Measurements from ENCODE around the gene MSH5. TPM values are rescaled to one million over a fixed set of nuclear protein-coding genes. Genes with fewer than 3 reads are reported as not detected.
A peak's percentile ranks its signal among the peaks of the same experiment; 100 is the strongest.

MSH5 gene
- total RNA-seq, 4 donors from 2014 or later, result 7.8 to 13.8 (median 11.4) TPM

- WGBS, 2 donors, result 66 to 71% methylated on average over 4 of the region's 4 CpGs
- intact Hi-C loops (cut with DNase I; ENCODE audit: low total_unique reads), result no loop called here
- no peak overlapping the region for H3K4me3 ChIP-seq (ENCODE audit: low read depth, poor library complexity, severe bottlenecking)
- no peak for DNase-seq (ENCODE audit: low spot score in 2 of 2)
- no peak for TF ChIP-seq POLR2A (IDR thresholded peaks at IDR 0.05)
- no peak for TF ChIP-seq CTCF (IDR thresholded peaks at IDR 0.05)
Measured at GRCh38 chr6:31771992-31772358, 32.2 kb downstream of the MSH5 start.

GRCh38 chr6:31775184-31775583, 35.4 kb downstream of the MSH5 start:
- intact Hi-C loops (cut with DNase I; ENCODE audit: low total_unique reads), result no loop called here

GRCh38 chr6:31775633-31776484, 36.1 kb downstream of the MSH5 start:
- WGBS, 2 donors, result 80% methylated on average over 32 of the region's 32 CpGs
- DNase-seq (ENCODE audit: low spot score in 2 of 2), result no peak
- TF ChIP-seq POLR2A (IDR thresholded peaks at IDR 0.05) (no peak), CTCF (IDR thresholded peaks at IDR 0.05) (no peak)
- H3K4me3 ChIP-seq (ENCODE audit: low read depth, poor library complexity, severe bottlenecking), result no peak overlapping the region
- intact Hi-C loops (cut with DNase I; ENCODE audit: low total_unique reads), result no loop called here

More at GRCh38 chr6:31775184-31775583, 35.4 kb downstream of the MSH5 start:
- no peak for TF ChIP-seq CTCF (IDR thresholded peaks at IDR 0.05)
- no peak for TF ChIP-seq POLR2A (IDR thresholded peaks at IDR 0.05)
- WGBS, 2 donors, result 46 to 54% methylated on average over 4 of the region's 4 CpGs
- DNase-seq (ENCODE audit: low spot score in 2 of 2), result no peak
- H3K4me3 ChIP-seq (ENCODE audit: low read depth, poor library complexity, severe bottlenecking), result no peak overlapping the region

- no peak overlapping the region for H3K4me3 ChIP-seq (ENCODE audit: low read depth, poor library complexity, severe bottlenecking)
- DNase-seq (ENCODE audit: low spot score in 2 of 2), result no peak
- TF ChIP-seq POLR2A (IDR thresholded peaks at IDR 0.05) (no peak), CTCF (IDR thresholded peaks at IDR 0.05) (no peak)
- intact Hi-C loops (cut with DNase I; ENCODE audit: low total_unique reads), result no loop called here
- WGBS, 2 donors, result 32 to 38% methylated on average over 14 of the region's 14 CpGs
Measured at GRCh38 chr6:31776485-31776988, 36.7 kb downstream of the MSH5 start.

DNA sequence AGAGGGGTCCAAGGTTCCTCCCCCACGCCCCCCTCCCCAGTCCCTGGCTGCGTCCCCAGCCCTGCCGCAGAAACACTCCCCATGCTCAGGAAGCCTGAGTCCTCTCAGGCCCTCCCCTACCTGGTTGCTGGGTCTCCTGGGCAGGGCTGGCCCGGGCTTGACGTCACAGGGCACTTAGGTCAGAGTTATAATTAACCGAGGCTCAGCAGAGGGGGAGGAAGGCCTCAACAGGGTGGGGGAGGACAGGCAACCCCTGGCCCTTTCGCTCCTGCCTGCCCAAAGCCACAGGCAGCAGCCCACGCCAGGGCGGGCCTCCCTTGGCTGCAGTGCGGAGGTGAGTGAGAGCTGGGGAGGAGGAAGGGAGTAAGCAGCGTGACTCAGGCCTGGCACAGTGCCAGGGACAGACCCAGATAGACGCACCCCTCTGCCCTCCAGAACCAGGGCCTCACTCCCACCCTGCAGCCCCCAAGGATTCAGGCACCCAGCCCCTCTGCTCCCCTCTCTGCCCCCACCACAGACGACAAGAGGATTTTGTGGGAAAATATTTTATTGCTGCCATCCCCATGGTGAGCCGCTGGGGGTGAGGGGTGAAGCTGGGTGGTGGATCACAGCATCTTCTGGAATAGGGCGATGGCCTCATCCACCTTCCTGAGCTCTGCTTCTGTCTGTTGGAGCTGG, 37.3 kb downstream of the MSH5 start, which contains the start of gene VWA7:
TSS of gene VWA7 (minus strand) at position 340 of the 678 bp plus-strand sequence. CDS start 549 bp downstream, outside the sequence.
- no peak for TF ChIP-seq POLR2A (IDR thresholded peaks at IDR 0.05)
- TF ChIP-seq CTCF (IDR thresholded peaks at IDR 0.05), result peak in 1 of 3 donors; percentile 59
- no peak within 1 kb of the TSS for H3K4me3 ChIP-seq (ENCODE audit: low read depth, poor library complexity, severe bottlenecking)
- 11 to 13% methylated on average over 13 to 15 of the region's 15 CpGs for WGBS, 2 donors
- DNase-seq (ENCODE audit: low spot score in 2 of 2), result peak; percentile 52 to 91
- intact Hi-C loops (cut with DNase I; ENCODE audit: low total_unique reads), result no loop called here
